EL (cell line): ENCODE measurements around the gene DAB2IP.
"Not testable (repeated sequence)": the region's sequence is repeated elsewhere in the genome, so short reads cannot be mapped to it uniquely, and the experiment has no call there.

Experiments used
- DNase-seq: peaks from one replicate; pipeline ENCODE4 v3.0.0-alpha.2; 2016

Gene DAB2IP

GRCh38 chr9:121781145-121781548, 129.7 kb downstream of the DAB2IP start:
- no peak for DNase-seq

DNA sequence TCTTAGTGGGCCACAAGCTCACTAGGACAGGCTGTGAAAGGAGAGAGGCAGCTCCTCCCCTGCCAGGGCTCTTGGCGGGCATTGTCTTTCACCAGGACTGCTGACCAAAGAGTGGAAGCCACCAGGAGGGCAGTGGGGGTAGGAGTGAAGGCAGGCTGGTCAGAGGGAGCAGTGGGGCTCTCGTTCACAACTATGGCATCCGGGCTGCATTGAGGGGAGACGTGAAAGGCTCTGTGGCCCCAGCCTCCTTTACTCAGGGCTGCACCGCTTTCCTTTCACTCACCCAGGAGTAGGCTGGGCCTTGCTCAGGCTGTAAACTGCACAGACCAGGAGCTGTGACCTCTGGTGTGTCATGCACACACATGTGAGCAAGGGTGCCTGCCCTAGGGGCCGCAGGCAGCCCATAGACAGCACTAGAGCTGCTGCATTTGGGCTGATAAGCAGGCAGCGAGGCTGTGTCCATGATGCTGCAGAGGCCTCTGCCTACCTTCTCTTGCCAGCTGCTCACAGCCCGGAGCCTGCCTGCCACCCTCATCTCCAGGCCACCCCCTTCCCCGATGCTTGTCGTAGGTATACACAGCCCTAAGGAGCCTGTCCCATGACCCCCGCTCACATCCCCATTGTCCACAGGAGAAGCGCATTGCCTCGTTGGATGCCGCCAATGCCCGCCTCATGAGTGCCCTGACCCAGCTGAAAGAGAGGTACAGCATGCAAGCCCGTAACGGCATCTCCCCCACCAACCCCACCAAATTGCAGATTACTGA, 130.4 kb downstream of the DAB2IP start:
- DNase-seq, result no peak

GRCh38 chr9:121782514-121783110, 131.2 kb downstream of the DAB2IP start:
- no peak for DNase-seq

- no peak for DNase-seq
Measured at GRCh38 chr9:121783111-121783510, 131.7 kb downstream of the DAB2IP start.

GRCh38 chr9:121783521-121784507, 132.4 kb downstream of the DAB2IP start:
- no peak for DNase-seq

DNA sequence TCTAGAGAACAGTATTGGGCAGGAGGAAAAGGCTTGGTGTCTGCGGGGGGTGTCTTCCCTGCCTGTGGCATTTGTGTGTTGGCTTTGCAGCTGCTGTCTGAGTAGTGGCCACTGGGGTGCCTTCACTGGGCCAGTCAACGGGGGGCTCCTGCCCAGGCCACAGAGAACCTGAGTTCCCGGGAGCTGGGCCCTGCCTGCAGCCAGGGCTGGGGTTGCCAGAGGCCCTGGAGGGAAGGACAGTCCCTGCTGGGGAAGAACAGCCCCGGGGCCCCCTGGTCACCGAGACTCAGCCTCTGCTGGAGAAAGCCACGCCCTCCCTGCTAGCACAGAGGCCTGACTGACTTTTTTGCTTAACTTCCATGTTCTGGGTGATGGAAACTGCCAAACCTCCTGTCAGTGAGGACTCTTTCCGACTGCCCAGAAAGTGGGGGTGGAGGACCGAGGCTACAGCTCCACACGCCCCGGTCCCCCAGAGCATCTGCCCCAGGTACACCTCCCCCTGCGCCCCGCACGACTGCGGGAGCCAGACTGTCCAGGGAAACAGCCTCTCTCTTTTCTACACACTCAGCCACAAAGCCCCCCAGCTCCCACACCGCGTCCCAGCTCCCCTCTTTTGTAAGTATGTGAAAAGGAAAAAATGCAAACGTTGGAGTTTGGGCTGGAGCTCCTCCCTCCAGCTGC, 133.4 kb downstream of the DAB2IP start:
- DNase-seq, result no peak

- no peak for DNase-seq
Measured at GRCh38 chr9:121785673-121786542, 134.5 kb downstream of the DAB2IP start.

DNA sequence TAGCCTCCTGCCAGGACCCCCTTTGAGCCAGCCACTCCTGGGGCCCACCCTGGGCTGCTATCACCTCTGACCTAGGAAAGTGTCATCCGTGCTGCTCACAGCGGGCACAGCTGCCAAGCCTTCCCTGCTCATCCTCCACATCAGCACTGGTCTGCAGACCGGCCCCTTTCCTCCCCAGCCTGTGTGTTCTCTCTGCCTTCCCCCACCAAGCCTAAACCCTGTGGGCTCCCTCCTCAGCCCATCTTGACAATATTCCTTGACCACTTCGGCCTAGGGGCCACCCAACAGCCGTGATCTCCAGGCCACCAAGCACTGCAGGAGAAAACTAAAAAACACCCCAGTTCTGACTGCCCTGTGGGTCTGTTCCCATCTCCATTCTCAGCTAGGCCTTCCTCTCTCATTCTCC, 135.1 kb downstream of the DAB2IP start:
- DNase-seq, result no peak

- no peak for DNase-seq
Measured at GRCh38 chr9:121786998-121787422, 135.6 kb downstream of the DAB2IP start.

GRCh38 chr9:121788686-121789366, 137.4 kb downstream of the DAB2IP start:
- no peak for DNase-seq

GRCh38 chr9:121790841-121791240, 139.4 kb downstream of the DAB2IP start:
- no peak for DNase-seq

- not testable (repeated sequence) for DNase-seq
Measured at GRCh38 chr9:121792476-121792875, 141.0 kb downstream of the DAB2IP start.

DNA sequence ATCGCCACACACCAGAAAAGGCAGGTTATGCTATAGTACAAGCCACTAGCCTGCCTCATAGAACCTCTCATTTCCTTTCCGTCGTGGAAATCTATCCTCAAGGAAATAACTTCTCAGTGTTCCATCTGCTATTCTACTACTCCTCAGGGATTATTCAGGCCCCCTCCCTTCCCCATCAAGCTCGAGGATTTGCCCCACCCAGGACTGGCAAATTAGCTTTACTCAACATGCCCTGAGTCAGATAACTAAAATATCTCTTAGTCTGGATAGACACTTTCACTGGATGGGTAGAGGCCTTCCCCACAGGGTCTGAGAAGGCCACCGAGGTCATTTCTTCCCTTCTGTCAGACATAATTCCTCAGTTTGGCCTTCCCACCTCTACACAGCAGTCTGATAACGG, 142.9 kb downstream of the DAB2IP start:
- DNase-seq, result not testable (repeated sequence)

DNA sequence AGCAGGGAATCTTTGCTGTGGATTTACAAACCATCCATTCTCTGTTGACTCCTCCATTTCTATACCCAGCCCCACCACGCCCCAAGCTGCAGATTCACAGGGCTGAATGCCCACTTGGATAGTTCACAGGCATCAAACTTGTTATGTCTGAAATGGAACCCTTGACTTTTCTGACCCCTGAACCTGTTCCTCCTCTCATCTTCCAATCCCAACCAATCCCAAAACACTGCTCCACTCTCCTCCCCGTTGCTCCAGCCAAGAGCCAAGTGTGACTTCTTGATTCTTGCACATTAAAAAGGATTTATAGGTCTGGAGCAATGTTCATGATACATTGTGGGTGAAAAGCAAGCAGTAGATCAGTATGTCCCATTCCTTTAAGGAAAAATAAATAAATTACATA, 145.6 kb downstream of the DAB2IP start:
- DNase-seq, result no peak

GRCh38 chr9:121798941-121799340, 147.5 kb downstream of the DAB2IP start:
- DNase-seq, result no peak

DNA sequence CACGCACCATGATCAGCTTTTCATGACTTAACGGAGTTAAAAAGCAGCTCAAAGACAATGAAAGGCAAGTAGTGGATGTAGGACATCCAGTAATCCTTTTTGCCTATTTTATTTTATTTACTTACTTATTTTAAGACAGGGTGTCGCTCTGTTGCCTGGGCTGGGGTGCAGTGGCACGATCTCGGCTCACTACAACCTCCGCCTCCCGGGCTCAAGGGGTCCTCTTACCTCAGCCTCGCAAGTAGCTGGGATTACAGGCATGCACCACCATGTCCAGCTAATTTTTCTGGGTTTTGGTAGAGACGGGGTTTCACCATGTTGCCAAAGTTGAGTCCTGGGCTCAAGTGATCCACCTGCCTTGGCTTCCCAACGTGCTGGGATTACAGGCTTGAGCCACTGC, 148.9 kb downstream of the DAB2IP start:
- DNase-seq, result no peak

- no peak for DNase-seq
Measured at GRCh38 chr9:121801579-121801978, 150.1 kb downstream of the DAB2IP start.

- no peak for DNase-seq
Measured at GRCh38 chr9:121802753-121803152, 151.3 kb downstream of the DAB2IP start.

DNA sequence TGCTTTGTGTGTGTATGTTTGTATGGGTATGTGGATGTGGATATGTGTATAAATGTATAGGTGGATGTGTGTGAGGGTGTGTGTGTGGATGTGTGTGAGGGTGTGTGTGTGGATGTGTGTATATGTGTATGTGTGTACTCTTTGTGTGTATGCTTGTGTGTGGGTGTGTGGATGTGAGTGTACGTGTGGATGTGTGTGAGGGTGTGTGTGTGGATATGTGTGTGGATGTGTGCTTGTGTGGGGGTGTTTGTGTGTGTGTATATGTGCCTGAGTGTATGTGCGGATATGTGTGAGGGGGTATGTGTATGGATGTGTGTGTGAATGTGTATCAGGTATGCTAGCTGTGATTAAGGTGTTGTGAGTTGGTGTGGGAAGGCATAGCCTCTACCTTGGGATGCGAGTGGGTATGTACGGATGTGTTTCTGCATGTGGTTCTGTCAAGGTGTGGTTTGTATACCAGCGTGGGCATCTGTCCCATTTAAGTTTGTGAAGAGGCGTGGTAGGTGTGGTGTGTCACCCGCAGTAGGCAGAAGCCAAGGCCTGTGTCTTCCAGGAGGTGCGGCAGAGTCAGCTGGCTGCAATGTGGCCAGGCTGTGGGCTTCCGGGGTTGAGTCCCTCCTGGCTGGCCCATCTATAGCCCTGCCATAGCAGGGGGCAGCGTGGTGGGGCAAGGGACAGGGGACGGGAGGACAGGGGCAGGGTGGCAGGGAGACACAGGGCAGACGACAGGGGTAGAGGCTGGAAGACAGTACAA, 155.8 kb downstream of the DAB2IP start:
- no peak for DNase-seq

- no peak for DNase-seq
Measured at GRCh38 chr9:121807823-121808278, 156.4 kb downstream of the DAB2IP start.
